SU-DHL-6 (cell line): ENCODE data around the gene CLEC16A.

Source experiments
- CTCF ChIP-seq: fragments of 200-600 bp; sonication (generic); IDR thresholded peaks from one replicate; pipeline ENCODE4 v1.5.1; 2017; ENCODE audit warnings: antibody characterized with exemption, mild to moderate bottlenecking, low read length, moderate library complexity; ENCODE audit not compliant: insufficient read depth, poor library complexity, severe bottlenecking
- EZH2phosphoT487 ChIP-seq: fragments of 200-600 bp; sonication (generic), shearing (Covaris generic); conservative IDR thresholded peaks from 2 replicates; pipeline ENCODE4 v1.6.1; 2018; ENCODE audit warnings: mild to moderate bottlenecking, antibody characterized with exemption, low read length, moderate library complexity, mixed read lengths

- TF ChIP-seq CTCF = no peak
- TF ChIP-seq EZH2phosphoT487 = no peak
Observed at GRCh38 chr16:10957771-10958482, 13.6 kb downstream of the CLEC16A start.
